GM18858 (cell line): ENCODE results near the gene PDE4A.
A peak's percentile ranks its signal among the peaks of the same experiment; 100 is the strongest.
"Not testable (repeated sequence)": the region's sequence is repeated elsewhere in the genome, so short reads cannot be mapped to it uniquely, and the experiment has no call there.

Source experiments
- ATAC-seq: cut with Tn5 transposase; IDR thresholded peaks from one replicate; pipeline ENCODE4 v1.9.1; 2021; ENCODE audit not compliant: unreplicated experiment

The PDE4A gene

DNA sequence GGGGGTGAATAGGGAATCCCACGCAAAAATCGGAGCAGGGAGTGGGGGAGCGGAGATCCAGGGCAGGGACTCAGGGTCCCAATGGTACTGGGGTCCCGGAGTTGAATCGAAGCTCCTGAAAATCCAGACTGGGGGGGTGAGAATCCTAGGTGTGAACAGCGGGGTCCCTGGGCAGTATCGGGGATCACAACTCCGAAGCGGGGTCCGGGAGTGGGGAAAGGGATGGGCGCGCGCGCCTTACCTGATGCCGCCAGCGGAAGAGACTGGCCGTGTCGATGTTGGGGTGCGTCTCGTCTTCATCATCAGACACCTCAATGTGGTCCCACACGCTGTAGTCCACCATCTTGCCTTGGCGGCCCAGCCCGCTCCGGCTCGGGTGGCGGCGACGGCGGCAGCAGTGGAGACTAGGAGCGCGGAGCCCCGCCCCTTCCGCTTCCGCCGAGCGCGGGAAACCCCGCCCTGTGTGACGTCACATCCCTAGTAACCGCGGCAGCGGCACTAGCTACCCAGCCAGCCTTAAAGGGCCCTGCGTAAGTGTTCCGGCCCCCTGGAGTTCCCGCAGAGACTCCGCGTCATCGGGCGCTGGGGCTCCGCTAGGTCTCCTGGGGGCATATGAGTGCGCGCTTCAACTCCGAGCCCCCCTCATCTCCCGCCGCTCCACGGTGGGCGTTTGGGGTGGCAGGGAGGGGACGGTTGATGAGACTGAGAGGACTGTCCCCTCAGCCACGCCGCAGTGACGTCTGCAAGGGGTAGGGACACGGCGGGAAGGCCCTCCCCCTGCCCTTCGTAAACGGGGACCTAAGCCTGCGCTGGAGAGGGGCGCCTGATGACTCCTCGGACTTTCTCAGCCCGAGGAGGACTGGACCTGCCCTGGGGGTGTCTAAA lies 17.0 kb upstream of the PDE4A start, which contains the start of gene CDC37:
Gene CDC37 (minus strand): TSS at position 406 of the 885 bp plus-strand sequence. CDS start 63 bp downstream, at position 343.
- no peak for ATAC-seq

DNA sequence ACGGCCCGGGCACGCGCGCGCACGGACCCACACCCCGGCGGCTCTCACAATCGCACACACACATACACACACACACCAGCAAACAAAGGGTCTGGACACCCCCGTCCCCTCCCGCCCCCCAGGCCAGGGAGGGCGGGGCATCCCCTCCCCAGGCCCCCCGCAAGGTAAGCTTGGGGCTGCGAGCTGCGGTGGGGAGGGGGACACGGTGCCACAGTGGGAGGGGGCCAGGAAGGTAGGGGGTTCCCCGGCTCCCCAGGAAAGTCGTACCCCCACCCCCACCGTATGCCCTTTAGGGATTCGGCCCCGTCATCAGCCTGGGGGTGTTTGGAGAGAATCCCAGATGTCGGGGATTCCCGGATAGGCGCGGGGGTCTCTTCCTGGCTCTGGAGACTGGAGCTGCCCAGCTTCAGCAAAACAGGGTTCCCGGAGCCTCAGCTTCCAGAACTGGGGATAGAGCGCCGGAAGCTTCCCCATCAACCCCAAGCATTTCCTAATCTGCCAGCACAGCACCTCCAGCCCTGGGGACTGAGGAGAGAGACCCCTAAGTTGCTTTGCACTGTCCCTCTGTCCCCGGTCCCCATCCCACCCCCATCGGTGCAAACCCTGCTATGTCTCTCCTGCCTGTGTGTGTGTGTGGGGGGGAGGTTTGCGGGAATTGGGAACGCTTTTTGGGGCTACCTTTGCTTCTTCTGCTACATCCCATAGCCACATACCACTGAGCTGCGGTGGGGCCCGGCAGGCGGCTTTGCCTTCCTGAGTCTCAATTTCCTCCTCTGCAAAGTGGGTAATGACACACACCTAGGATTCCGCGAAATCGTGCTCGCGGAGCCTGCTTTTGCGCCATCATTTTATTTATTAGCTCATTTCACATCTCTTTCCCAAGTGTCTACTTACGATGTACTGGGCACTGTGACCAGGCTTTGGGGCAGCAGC lies 15.2 kb upstream of the PDE4A start:
- no peak for ATAC-seq

DNA sequence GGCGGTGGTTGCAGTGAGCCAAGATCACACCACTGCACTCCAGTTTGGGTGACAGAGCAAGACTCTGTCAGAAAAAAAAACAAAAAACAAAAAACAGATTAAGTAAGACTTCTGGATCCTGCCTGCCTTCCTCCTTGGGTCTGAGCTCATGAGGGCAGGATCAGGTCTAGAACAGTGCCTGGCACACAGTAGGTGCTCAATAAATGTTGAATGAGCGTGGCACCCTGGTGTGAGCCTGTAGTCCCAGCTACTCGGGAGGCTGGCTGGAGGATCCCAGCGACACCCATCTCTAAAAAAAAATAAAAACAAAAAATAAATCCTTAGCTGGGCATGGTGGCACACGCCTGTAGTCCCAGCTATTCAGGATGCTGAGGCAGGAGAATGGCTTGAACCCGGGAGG lies 14.1 kb upstream of the PDE4A start:
- no peak for ATAC-seq

DNA sequence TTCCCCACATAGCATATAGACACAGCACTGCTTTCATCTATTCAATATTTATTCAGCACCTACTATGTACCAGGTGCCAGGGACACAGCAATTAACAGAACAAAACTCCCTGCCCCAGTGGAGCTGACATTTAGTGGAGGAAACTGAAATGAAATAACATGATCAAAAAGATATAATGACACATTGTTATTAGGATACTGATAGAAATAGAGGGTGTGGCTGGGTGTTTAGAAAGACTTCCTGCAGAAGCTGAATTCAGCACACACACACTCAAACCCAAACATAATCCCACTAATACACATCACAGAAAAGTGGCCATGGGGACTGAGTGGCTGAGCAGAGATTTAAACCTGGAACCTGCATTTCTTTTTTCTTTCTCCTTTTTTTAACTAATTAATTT lies 13.2 kb upstream of the PDE4A start:
- ATAC-seq = no peak

DNA sequence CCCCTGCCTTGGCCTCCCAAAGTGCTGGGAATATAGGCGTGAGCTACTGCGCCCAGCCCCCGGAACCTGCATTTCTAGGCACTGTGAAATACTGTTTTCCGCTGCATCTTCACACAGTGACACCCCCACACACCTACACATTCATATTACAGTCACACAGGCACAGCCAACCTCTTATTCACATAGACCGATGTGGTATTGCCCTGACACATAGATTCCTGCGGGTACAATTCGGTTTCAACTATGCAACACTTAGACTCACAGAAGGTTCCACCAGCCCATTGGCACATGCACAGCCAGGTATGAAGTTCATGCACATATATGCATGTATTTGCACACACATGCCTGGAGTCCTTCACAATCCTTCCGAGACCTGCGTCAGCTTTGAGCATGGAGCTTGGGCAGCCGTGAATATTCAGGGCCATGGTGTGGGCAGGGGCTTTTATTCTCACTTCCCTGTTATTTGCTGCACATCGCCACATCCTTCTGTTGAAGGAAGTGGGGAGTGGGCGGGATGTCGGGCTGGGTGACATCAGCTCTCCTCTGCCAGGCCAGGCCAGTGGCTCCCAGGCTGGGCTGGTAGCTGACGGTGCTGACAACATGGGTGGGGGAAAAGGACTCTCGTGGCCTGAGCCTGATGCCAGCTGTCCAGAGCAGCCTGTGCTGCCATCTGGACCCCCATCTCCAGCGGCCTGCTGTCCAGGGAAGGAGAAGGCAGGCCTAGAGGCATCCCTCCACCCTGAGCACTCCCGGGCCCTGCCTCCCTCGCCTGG lies 11.6 kb upstream of the PDE4A start:
- no peak for ATAC-seq

DNA sequence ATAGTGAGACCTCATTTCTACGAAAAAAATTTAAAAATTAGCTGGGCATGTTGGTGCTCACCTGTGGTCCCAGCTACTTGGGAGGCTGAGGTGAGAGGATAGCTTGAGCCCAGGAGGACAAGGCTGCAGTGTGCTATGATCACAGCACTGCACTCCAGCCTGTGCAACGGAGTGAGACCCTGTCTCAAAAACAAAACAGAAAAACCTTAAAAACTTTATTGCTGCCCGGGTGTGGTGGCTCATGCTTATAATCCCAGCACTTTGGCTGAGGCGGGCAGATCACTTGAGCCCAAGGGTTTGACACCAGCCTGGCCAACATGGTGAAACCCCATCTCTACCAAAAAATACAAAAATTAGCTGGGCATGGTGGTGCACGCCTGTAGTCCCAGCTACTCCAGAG lies 9.1 kb upstream of the PDE4A start:
- not testable (repeated sequence) for ATAC-seq

DNA sequence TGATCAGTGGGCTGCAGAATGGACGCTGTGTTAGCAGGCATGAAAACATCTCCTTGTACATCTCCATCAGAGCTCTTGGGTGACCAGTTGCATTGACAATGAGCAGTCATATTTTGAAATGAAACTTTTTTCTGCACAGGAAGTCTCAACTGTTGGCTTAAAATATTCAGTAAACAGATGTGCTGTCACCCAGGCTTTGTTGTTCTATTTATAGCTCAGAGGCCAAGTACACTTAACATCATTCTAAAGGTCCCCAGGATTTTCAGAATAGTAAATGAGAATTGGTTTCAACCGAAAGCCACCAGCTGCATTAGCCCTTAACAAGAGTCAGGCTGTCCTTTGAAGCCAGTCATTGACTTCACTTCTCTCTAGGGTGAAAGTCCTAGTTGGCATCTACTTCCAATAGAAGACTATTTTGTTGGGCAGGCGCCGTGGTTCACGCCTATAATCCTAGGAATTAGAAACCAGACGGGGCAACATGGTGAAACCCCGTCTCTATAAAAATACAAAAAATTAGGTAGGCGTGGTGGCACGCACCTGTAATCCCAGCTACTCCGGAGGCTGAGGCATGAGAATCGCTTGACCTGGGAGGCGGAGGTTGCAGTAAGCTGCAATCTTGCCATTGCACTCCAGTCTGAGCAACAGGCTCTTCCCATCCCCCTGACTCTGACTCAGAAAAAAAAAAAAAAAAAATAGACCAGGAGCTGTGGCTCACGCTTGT lies 7.9 kb upstream of the PDE4A start:
- peak; percentile 48 for ATAC-seq

DNA sequence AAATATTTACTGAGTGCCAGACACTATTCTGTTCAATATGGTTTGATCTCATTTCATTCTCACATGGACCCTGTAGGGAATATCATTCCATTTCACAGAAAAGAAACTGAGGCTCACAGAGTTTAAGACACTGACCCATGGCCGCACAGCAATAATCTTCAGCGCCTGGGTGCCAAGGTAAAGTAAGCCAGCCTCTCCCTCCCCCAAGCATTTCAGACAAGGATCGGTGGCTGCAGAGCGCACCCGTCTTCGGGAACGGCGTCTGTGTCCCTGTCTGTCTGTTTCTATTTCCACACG lies 4.3 kb upstream of the PDE4A start:
- ATAC-seq = no peak

DNA sequence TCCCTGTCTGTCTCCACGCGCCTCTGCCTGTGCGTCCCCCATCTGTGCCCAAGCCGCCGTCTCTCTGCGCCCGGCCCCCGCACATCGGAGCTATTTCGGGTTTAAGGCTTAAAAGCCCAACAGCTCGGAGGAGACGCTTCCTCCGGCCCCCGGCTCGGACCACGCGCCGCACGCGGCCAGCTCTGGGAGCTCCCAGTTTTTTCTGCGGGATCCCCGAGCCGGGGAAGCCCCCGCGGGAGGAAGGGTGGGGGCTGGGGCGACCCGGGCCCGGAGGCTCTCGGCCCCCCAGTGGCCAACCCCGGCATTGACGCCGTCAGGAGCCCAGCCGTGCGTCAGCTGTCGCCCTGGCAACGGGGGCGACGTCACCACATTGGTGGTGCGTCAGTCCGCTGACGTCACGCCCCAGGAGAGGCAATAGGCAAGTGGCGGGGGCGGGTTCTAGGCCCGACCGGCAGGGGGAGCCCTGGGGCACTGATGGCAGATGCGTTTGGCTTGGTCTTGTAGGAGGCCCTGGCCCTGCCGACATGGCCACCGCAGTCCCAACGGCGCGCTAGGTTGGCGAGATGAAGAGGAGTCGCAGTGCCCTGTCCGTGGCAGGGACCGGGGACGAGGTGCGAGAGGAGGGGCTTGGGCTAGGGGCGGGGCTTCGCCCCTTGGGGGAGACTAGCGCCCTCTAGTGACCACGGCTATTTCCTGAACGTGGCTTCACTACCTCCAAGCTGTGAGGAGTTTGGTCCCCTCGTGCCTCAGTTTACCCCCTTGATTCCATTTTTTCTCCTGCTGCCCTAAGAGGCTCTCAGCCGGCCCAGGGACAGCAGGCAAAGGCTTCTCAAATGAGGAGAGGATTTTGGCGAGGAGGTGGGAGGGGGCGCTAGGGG lies 3.7 kb upstream of the PDE4A start:
- peak; percentile 35 for ATAC-seq

DNA sequence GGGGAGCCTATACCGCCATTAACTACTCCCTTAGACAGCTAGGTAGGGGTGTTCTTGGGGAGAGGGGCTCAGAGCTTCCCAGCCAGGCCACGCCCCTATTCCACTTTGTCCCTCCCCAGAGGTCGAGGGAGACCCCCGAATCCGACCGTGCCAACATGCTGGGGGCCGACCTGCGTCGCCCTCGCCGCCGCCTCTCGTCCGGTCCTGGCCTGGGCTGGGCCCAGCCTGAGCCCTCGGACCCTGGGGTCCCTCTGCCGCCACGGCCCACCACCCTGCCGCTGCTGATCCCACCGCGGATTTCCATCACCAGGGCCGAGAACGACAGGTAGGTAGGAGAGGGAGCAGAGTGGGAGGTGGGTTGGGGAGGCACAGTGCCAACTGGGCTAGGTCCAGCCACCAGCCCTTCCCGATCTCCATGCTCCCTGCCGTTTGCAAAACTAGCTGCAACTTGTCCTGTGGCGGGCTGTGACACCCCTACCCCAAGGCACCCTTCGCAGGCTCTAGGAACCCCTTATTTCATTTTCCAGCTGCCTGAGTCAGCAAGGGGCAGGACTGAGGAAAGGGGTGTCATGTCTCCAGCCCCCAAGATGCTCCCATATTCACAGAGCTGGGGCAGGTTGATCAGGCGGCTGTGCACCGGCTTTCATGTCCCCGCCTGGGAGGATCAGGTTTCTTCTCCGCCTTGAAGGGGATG lies 2.6 kb upstream of the PDE4A start:
- ATAC-seq = no peak

DNA sequence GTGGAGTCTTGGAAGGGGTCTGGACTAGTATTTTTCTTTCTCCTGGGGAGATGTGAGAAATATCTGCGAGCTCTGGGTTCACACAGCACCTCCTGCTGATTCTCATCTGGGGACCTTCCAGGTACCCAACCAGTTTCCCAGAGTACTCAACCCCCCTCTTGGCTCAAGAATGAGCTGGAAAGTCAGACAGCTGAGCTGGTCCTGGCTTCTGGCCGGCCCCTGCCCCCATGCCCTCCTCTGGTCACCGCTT lies 2.2 kb upstream of the PDE4A start:
- ATAC-seq = no peak

DNA sequence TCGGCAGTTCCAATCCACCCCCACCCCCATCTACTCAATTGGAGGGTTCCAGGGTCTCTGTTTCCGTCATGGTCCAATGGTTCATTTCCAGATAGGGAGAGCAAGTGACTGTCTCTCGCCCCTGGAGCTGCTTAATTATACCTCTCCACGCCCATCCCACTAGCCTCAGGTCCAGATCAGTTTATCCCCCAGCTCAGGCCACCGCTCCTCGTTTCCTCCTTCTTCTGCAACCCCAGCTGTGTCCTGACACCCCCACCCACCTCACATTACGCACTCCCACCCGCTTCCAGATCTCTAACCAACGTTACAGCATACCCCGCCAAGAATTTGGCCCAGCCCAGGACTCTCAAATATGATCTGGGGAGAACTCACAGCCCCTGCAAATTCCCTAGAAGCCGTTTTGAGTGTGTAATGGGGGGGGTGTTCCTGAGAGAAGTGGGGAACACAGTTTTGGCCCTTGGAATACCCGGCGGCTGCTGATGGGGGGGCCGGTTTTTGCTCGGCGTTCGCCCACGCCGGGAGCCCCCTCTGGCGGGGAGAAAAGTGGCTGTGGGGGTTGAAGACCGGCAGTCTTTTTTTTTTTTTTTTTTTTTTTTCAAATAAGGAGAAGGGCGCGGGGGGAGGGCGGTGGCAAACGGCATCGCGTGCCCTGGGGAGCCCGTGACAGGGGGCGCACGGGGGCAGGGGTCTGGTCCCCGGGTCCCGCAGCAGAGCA lies 1.7 kb upstream of the PDE4A start:
- ATAC-seq = no peak

DNA sequence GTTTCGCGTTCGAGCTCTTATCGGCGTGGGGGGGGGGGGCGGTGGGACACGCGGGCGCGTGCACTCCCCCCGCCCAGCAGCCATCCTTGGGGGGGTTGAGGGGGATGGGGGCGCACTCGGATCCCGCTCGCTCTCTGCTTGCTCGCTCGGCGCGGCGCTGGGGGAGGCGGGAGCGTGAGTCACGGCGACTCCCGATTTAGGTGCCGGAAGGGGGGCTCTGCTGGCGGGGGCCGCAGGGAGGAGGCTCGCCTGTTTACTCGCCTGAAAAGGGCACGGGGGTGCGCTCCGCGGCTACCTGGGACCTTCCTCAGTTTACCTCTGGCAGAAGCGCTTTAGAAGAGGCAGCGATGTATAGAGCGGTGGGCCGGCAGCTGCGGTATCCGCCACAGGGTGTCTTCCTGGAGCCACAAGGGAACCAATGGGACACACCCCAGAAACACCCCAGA lies 1.1 kb upstream of the PDE4A start:
- no peak for ATAC-seq

DNA sequence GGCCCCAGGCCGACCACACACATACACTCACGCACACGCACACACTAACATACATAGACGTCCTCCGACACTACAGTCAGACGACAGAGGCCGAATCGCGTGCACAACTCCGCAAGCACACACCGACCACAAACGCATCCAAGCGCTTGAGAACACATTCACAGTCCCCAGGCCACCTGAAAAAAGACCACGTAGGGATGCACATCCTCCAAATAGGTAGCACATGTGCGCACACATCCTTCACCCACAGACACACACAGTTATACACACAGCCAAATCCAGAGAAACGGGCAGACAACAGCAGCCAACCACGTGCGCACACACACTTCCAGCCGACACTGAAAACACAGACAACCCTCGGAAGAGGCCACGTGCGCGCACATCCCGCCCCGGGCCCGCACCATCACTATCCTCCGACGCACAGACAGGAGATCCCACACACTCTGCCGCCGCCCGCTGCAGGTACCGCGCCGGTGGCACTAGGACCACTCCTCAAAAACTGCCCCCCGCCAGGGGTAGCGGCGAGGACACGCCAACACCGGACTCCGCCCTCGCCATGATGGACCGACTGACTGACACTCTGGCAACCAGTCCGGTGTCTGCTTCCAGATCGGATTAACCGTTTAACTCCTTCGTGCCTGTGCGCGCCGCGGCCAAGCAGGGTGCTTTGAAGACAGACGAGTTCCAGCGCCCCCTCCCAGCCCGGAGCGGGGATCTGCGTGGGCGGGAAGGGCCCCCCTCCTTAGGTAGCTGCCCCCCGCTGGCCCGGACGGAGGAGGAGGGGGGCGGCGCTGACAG lies 493 bp upstream of the PDE4A start:
- no peak for ATAC-seq

DNA sequence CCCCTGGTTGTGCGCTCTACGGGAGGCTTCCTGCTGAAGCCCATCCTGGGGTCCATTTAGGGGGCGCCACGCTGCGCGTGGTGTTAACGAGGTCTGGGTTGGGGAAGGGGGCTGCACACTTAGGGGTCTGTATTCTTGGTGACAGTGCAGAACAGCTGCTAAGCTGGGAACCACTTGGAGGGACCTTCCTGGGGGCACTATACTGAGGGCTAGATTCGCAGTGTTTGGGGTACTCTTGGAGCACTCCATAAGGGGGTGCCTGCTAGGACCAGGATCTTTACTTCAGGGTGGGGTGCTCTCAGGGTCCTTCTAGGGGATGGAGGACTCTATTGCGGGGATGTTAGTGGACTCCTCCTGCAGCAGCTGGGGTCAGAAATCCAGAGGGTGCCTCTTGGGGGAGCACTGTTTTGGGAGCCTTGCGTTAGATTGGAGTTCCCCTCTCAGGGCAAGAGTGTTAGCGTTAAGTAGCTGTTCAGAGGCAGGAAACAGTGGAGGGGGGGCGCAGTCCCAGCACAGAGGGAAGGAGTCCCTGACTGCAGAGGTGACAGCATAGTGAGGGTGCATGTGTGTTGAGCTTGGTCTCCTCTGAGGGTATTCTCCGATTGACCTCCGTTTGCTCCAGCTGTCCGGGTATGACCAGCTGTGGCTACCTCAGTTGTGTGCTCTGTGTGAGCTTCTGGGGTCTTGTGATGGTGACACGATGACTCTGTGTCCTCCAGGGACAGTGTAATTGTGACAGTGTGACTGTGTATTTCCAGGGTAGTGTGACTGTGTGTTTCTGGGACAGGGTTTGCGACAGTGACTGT lies 1.1 kb downstream of the PDE4A start:
- ATAC-seq = no peak

DNA sequence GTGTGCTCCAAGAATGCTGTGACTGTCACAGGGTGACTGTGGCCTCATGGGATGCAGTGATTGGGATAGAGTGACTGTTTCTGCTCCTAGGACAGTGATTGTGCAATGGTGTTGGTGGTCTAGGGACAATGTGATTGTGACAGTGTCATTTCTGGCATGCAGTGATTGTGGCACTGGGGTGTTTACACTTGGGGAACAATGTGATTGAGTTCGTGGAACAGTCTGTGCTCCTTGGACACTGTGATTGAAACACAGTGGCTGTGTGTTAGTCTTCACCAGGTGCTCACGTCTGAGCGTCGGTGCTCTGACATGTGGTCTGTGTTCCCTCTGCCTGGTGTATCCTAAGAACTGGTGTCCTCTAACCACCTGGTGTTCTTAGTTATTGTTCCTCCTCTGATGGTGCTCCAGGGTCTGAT lies 1.7 kb downstream of the PDE4A start:
- ATAC-seq = no peak

DNA sequence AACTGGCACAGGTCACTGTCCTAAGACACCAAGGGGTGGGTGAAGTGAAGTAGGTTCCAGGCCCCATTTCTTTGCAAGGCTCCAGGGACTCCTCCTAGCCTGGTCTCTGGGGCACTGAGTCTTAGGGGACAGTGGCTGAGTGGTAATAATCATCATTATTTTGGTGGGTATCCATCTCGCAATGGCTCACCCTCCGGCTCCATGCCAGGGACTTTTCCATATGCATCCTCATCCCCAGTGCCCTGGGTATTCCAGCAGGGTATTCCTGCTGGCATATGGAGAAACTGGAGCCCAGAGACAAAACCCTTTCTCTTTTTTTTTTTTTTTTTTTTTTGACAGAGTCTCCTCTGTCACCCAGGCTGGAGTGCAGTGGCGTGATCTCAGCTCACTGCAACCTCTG lies 2.5 kb downstream of the PDE4A start:
- ATAC-seq = no peak
